K562 (cell line): ENCODE results near the gene ZNF629. TPM values are rescaled to one million over a fixed set of nuclear protein-coding genes. Genes with fewer than 3 reads are reported as not detected.

Experiments
- ATF1 ChIP-seq, 2 experiments: fragments of 450-650 bp in 1 of 2; IDR thresholded peaks; 2 replicates each; pipeline ENCODE4 v1.6.1; 2016; ENCODE audit warnings: missing compliant biosample characterization in 1 of 2, missing genetic modification characterization in 1 of 2
- BCOR ChIP-seq: fragments of 450-650 bp; IDR thresholded peaks from 2 replicates; pipeline ENCODE4 v1.6.1; 2016
- EWSR1 ChIP-seq: fragments of 450-650 bp; IDR thresholded peaks from 2 replicates; pipeline ENCODE4 v1.6.1; 2018; ENCODE audit warnings: borderline replicate concordance, mild to moderate bottlenecking, low read depth, moderate library complexity; ENCODE audit not compliant: partially characterized antibody
- FOXP1 ChIP-seq: sonication (generic); formaldehyde crosslinking; IDR thresholded peaks from 2 replicates; pipeline ENCODE4 v1.8.0; 2022; ENCODE audit warnings: mild to moderate bottlenecking, missing genetic modification reagents
- GABPA ChIP-seq: fragments of 200-800 bp; sonication (Bioruptor generic); conservative IDR thresholded peaks from 2 replicates; pipeline ENCODE4 v1.6.1; 2016; ENCODE audit warnings: low read depth, missing genetic modification characterization, missing compliant biosample characterization
- LEF1 ChIP-seq: fragments of 450-650 bp; IDR thresholded peaks from 2 replicates; pipeline ENCODE4 v1.6.1; 2016; ENCODE audit warnings: mild to moderate bottlenecking
- NR4A1 ChIP-seq, 2 experiments: fragments of 250-450 bp in 1 of 2; fragments of 450-650 bp in 1 of 2; sonication (Bioruptor Pico) in 1 of 2; IDR thresholded peaks; 2 replicates each; pipeline versions ENCODE4 v1.4.0 to v1.6.1; 2016 to 2020; ENCODE audit warnings: mild to moderate bottlenecking in 2 of 2, missing compliant biosample characterization in 1 of 2, missing genetic modification characterization in 1 of 2, moderate library complexity in 1 of 2
- NRF1 ChIP-seq, 2 experiments: fragments of 450-650 bp; IDR thresholded peaks in 1 of 2; conservative IDR thresholded peaks in 1 of 2; 2 replicates each; pipeline ENCODE4 v1.6.1; 2014; ENCODE audit warnings: mild to moderate bottlenecking in 2 of 2
- ZBTB17 ChIP-seq: fragments of 450-650 bp; formaldehyde crosslinking; IDR thresholded peaks from 2 replicates; pipeline ENCODE4 v1.4.0; 2020; ENCODE audit warnings: mild to moderate bottlenecking
- ZNF445 ChIP-seq: fragments of 250-450 bp; sonication (Bioruptor Pico); IDR thresholded peaks from 2 replicates; pipeline ENCODE4 v1.4.0; 2020; ENCODE audit warnings: low read depth, mild to moderate bottlenecking, moderate library complexity
- ZNF764 ChIP-seq: fragments of 250-450 bp; sonication (Bioruptor Pico); IDR thresholded peaks from 2 replicates; pipeline ENCODE4 v1.4.0; 2020; ENCODE audit warnings: low read depth, mild to moderate bottlenecking, moderate library complexity
- polyA plus RNA-seq, 8 experiments: library from polyadenylated mRNA; depleted of rRNA in 4 of 8; stranded (reverse) in 5 of 8; unstranded in 3 of 8; fragments of >200 nt; fragmentation: Nextera tagmentation in 2 of 8; fragmentation: Illumina TruSeq in 1 of 8; extraction: Ambion mirVana in 2 of 8; extraction: Trizol in 1 of 8; gene quantifications; 2 replicates each; pipeline versions ENCODE4 v1.2.1 to v1.2.3, GENCODE V29; 2011 to 2014; ENCODE audit warnings: inconsistent platforms in 1 of 8, missing spikeins in 1 of 8
- total RNA-seq, 7 experiments: library from RNA; depleted of rRNA in 6 of 7; stranded (reverse); fragments of >200 nt in 6 of 7; fragmentation: Illumina TruSeq in 2 of 7; extraction: Trizol in 2 of 7; gene quantifications; 2 replicates each; pipeline versions ENCODE4 v1.2.1 to v1.2.3, GENCODE V29; 2011 to 2021; ENCODE audit warnings: low replicate concordance in 1 of 7
- TF ChIP-seq, protein P1 (sequence below): fragments of 250-450 bp; sonication (Bioruptor Pico); IDR thresholded peaks from 2 replicates; pipeline ENCODE4 v1.8.0; 2022; ENCODE audit warnings: inconsistent platforms
- TF ChIP-seq, protein P2 (sequence below): fragments of 450-650 bp; IDR thresholded peaks from 2 replicates; pipeline ENCODE4 v1.6.1; 2016; ENCODE audit warnings: mild to moderate bottlenecking, moderate library complexity

ZNF629 gene
- total and polyA plus RNA-seq, 9 of the 15 experiments (the other 6 are each of a cell fraction or from before 2014, with no cell fraction given) = 0.44 to 18.8 (median 7.4) TPM

DNA sequence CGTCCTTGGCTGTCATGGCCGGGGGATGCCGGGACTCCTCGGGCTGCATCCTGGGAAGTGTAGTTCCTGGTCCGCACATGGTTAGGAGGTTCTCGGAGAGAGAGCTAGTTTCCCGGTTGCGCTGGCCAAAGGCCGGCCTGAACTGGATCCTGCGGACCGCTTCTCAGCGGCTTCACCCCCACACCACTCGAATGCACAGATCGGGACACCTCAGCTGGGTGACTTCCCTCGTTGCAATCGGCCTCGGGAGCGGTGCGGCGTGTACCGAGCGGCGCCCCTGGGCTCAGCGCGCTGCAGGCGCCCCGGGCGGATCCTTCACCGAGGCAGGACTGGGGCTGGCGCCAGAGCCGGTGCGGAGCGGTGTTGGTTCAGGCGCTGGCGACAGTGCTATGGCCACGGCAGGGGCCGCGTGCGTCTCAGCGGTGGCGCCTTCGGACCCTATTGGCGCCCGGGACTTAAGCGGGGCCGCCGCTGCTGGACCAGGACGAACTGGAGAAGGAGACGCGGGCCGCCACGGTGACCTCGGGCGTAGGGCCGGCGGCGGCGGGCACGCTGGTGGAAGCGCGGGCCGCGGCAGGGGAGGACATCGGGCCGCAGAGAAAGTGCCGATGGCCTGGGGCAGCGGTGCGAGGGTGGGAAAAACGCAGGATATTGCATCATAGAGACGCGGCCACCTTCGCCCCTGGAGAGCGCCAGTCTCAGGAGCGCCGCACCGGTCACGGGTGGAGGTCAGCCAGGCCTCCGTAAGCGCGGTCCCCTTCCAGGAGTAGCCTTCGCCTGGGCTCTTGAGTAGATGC is 11.4 kb downstream of the ZNF629 start (continued):
- TF ChIP-seq, protein P1, sequence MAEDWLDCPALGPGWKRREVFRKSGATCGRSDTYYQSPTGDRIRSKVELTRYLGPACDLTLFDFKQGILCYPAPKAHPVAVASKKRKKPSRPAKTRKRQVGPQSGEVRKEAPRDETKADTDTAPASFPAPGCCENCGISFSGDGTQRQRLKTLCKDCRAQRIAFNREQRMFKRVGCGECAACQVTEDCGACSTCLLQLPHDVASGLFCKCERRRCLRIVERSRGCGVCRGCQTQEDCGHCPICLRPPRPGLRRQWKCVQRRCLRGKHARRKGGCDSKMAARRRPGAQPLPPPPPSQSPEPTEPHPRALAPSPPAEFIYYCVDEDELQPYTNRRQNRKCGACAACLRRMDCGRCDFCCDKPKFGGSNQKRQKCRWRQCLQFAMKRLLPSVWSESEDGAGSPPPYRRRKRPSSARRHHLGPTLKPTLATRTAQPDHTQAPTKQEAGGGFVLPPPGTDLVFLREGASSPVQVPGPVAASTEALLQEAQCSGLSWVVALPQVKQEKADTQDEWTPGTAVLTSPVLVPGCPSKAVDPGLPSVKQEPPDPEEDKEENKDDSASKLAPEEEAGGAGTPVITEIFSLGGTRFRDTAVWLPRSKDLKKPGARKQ (CRISPR knock-in tag) = no peak
- TF ChIP-seq BCOR = peak; percentile 65; the same call in 1 of the 2 replicates
- TF ChIP-seq ZNF445 (CRISPR knock-in tag) = no peak
- TF ChIP-seq ATF1 (CRISPR knock-in tag; IDR thresholded peaks at IDR 0.05) = no peak
- peak; percentile 80 for TF ChIP-seq ATF1 (tag; IDR thresholded peaks at IDR 0.05)
- peak; percentile 68 for TF ChIP-seq LEF1
- TF ChIP-seq, protein P2, sequence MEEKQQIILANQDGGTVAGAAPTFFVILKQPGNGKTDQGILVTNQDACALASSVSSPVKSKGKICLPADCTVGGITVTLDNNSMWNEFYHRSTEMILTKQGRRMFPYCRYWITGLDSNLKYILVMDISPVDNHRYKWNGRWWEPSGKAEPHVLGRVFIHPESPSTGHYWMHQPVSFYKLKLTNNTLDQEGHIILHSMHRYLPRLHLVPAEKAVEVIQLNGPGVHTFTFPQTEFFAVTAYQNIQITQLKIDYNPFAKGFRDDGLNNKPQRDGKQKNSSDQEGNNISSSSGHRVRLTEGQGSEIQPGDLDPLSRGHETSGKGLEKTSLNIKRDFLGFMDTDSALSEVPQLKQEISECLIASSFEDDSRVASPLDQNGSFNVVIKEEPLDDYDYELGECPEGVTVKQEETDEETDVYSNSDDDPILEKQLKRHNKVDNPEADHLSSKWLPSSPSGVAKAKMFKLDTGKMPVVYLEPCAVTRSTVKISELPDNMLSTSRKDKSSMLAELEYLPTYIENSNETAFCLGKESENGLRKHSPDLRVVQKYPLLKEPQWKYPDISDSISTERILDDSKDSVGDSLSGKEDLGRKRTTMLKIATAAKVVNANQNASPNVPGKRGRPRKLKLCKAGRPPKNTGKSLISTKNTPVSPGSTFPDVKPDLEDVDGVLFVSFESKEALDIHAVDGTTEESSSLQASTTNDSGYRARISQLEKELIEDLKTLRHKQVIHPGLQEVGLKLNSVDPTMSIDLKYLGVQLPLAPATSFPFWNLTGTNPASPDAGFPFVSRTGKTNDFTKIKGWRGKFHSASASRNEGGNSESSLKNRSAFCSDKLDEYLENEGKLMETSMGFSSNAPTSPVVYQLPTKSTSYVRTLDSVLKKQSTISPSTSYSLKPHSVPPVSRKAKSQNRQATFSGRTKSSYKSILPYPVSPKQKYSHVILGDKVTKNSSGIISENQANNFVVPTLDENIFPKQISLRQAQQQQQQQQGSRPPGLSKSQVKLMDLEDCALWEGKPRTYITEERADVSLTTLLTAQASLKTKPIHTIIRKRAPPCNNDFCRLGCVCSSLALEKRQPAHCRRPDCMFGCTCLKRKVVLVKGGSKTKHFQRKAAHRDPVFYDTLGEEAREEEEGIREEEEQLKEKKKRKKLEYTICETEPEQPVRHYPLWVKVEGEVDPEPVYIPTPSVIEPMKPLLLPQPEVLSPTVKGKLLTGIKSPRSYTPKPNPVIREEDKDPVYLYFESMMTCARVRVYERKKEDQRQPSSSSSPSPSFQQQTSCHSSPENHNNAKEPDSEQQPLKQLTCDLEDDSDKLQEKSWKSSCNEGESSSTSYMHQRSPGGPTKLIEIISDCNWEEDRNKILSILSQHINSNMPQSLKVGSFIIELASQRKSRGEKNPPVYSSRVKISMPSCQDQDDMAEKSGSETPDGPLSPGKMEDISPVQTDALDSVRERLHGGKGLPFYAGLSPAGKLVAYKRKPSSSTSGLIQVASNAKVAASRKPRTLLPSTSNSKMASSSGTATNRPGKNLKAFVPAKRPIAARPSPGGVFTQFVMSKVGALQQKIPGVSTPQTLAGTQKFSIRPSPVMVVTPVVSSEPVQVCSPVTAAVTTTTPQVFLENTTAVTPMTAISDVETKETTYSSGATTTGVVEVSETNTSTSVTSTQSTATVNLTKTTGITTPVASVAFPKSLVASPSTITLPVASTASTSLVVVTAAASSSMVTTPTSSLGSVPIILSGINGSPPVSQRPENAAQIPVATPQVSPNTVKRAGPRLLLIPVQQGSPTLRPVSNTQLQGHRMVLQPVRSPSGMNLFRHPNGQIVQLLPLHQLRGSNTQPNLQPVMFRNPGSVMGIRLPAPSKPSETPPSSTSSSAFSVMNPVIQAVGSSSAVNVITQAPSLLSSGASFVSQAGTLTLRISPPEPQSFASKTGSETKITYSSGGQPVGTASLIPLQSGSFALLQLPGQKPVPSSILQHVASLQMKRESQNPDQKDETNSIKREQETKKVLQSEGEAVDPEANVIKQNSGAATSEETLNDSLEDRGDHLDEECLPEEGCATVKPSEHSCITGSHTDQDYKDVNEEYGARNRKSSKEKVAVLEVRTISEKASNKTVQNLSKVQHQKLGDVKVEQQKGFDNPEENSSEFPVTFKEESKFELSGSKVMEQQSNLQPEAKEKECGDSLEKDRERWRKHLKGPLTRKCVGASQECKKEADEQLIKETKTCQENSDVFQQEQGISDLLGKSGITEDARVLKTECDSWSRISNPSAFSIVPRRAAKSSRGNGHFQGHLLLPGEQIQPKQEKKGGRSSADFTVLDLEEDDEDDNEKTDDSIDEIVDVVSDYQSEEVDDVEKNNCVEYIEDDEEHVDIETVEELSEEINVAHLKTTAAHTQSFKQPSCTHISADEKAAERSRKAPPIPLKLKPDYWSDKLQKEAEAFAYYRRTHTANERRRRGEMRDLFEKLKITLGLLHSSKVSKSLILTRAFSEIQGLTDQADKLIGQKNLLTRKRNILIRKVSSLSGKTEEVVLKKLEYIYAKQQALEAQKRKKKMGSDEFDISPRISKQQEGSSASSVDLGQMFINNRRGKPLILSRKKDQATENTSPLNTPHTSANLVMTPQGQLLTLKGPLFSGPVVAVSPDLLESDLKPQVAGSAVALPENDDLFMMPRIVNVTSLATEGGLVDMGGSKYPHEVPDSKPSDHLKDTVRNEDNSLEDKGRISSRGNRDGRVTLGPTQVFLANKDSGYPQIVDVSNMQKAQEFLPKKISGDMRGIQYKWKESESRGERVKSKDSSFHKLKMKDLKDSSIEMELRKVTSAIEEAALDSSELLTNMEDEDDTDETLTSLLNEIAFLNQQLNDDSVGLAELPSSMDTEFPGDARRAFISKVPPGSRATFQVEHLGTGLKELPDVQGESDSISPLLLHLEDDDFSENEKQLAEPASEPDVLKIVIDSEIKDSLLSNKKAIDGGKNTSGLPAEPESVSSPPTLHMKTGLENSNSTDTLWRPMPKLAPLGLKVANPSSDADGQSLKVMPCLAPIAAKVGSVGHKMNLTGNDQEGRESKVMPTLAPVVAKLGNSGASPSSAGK = peak; percentile 77
- peak; percentile 55; the same call in 1 of the 2 replicates for TF ChIP-seq NR4A1 (CRISPR knock-in tag; IDR thresholded peaks at IDR 0.05)
- peak; percentile 71; the same call in 1 of the 2 replicates for TF ChIP-seq NR4A1 (tag; IDR thresholded peaks at IDR 0.05)
- TF ChIP-seq ZNF764 = peak; percentile 60; the same call in 1 of the 2 replicates
- no peak for TF ChIP-seq FOXP1
- TF ChIP-seq GABPA (tag) = peak; percentile 85
- TF ChIP-seq NRF1 (conservative IDR thresholded peaks at IDR 0.05 in 1 of 2, IDR thresholded peaks at IDR 0.05 in 1 of 2) = peak; percentile 24 to 55; a peak in 3 of 4 replicates
- no peak for TF ChIP-seq EWSR1
- peak; percentile 45 for TF ChIP-seq ZBTB17 (CRISPR knock-in tag)
